Fibroblast of lung (primary cell): ENCODE data around the gene KYAT1.

Source experiments
- EZH2 ChIP-seq: IDR thresholded peaks from 2 replicates; pipeline ENCODE4 v1.5.1; 2012; ENCODE audit warnings: low read length, control low read depth, mild to moderate bottlenecking; ENCODE audit errors: missing control alignments
- TF ChIP-seq, protein P1 (sequence below), 2 donors: IDR thresholded peaks in 1 of 2; conservative IDR thresholded peaks in 1 of 2; 1 replicate in 1 of 2; 2 replicates in 1 of 2; pipeline ENCODE4 v1.5.1; 2011 to 2012; ENCODE audit warnings: low read length in 2 of 2, control low read depth in 1 of 2, inconsistent platforms in 1 of 2, low read depth in 1 of 2, mild to moderate bottlenecking in 1 of 2

- TF ChIP-seq, protein P1, sequence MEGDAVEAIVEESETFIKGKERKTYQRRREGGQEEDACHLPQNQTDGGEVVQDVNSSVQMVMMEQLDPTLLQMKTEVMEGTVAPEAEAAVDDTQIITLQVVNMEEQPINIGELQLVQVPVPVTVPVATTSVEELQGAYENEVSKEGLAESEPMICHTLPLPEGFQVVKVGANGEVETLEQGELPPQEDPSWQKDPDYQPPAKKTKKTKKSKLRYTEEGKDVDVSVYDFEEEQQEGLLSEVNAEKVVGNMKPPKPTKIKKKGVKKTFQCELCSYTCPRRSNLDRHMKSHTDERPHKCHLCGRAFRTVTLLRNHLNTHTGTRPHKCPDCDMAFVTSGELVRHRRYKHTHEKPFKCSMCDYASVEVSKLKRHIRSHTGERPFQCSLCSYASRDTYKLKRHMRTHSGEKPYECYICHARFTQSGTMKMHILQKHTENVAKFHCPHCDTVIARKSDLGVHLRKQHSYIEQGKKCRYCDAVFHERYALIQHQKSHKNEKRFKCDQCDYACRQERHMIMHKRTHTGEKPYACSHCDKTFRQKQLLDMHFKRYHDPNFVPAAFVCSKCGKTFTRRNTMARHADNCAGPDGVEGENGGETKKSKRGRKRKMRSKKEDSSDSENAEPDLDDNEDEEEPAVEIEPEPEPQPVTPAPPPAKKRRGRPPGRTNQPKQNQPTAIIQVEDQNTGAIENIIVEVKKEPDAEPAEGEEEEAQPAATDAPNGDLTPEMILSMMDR (conservative IDR thresholded peaks at IDR 0.05 in 1 of 2, IDR thresholded peaks at IDR 0.05 in 1 of 2; ENCODE audit: low read depth in 1 of 2, low read length in 2 of 2) = no peak
- no peak for TF ChIP-seq EZH2
Measured at GRCh38 chr9:128808543-128808942, 73.2 kb downstream of the KYAT1 start.
